GM12892 (cell line): ENCODE data around the gene PLA2G4E.

Experiments
- POLR2A ChIP-seq: IDR thresholded peaks from 2 replicates; pipeline ENCODE4 v1.6.1; 2011; ENCODE audit warnings: low read depth, low read length, control low read depth
- POLR2AphosphoS5 ChIP-seq: IDR thresholded peaks from 2 replicates; pipeline ENCODE4 v1.6.1; 2011; ENCODE audit warnings: low read depth, low read length, control low read depth

DNA sequence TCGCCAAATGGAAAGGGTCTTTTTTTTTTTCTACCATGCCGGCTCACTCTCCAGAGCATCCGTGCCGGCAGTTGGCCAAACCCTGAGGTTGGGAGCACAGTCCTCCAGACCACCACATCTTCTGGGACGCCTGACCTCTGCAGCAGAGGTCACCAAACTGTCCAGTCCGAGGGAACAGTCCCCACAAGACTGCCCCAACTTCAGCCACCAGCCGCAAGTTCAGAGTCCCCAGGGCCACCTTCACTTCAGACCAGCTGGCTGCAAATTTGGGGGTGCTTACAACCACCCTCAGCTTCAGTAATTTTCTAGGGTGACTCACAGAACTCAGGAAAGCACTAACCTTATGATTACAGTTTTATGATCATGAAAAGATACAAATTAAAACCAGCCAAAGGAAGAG lies 44.6 kb upstream of the PLA2G4E start:
- no peak for TF ChIP-seq POLR2A
- no peak for TF ChIP-seq POLR2AphosphoS5
